ENCODE results near the gene BRINP3.

Gene BRINP3

DNA sequence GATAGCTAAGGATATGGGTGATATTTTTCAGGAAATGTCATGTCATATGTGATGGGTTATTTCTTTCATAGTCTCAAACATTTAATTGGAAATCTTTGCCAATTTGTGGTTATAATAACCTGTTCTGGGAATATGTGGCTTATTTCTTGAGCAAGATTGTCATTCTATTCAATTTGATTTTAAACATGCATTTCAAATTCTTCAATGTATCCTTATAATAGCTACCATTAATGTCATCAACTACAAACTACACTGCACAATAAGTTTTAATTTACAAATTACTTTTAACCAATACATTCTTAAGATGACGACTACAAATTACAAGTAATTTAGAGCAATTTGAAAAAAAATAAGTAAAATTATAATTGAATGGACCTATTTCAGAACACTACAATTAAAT, 164.9 kb downstream of the BRINP3 start:
- no peak for DNase-seq

DNA sequence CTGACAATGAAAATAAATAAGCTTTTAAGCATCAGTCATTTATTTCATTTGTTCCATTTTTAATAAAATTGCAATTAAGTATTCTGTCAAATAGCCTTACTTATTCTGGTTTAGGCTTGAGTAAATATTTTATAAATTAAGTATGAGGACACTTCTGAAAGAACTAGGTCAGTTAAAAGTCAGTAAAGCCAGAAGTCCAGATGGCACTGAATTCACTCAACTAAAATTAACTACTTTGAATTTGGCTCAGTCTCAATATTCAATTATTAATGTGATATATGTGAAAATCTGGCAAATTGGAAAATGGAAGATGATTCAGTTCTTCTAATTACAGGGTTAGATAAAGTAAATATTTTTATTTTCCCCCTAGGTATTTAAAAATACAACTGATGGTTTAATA, 174.2 kb downstream of the BRINP3 start:
- no peak for DNase-seq

DNA sequence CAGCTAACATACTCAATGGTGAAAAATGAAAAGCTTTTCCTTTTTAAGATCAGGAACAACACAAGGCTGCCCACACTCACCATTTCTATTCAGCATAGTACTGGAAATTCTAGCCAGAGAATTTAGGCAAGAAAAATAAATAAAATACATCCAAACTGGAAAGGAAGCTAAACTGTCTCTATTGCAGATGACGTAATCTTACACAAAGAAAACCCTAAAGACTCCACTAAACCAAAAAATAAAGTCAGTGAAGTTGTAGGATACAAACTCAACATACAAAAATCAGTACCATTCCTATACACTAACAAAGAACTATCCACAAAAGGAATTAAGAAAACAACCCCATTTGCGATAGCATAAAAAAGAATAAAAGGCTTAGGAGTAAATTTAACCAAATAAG, 181.2 kb downstream of the BRINP3 start:
- DNase-seq: no peak

DNA sequence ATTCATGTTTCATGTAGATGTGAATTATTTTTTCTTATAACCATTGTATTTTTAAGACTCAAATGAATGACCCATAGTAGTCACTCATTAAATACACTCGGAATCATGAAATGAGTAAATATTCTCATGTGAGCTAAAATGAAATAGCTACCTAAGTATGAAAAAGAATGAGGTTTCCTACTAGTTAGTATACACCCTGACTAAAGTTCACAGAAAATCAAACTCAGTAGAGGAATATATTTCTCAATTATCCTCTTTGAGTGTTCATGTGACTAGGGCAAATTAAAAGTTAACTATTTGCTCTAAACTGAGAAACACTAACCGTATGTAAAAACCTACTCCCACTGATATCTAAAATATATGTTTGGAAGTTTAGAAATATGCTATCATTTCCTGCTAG, 187.8 kb downstream of the BRINP3 start:
- no peak for DNase-seq

DNA sequence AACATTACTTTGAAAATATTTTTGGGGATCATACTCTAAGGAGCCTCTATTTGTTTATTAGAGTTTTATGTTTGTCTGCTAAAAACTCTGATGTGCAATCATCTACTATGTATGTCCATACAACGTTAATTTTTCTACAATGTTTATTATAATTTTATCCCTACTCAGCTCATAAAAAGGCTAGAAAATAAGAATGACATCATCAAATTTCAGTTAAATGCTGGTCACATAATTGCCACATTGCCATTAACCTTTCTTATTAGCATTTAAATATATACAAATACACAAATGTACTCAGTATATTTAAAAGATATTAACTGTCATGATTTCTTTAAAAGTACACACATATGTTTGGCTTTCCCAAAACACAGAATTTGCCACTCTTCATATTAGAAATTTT, 191.6 kb downstream of the BRINP3 start:
- no peak for DNase-seq

DNA sequence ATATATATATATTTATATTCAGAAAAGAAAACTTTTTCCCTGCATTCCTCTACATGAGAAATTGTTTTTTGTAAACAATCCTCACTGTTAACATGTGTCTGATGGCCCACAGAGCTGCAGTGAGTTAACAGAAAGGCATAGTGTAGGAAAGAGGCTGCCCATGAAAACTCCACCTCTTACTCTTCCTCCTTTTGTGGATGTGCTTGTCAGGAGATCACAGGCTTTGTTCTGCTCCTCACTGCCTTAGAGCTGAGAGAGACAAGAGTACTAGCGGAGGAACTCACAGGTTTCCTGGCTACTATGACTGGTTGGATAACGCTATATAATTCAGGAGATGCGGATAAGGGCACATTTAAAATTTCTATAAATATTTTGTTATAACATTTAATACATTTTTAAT, 200.6 kb downstream of the BRINP3 start:
- no peak for DNase-seq

DNA sequence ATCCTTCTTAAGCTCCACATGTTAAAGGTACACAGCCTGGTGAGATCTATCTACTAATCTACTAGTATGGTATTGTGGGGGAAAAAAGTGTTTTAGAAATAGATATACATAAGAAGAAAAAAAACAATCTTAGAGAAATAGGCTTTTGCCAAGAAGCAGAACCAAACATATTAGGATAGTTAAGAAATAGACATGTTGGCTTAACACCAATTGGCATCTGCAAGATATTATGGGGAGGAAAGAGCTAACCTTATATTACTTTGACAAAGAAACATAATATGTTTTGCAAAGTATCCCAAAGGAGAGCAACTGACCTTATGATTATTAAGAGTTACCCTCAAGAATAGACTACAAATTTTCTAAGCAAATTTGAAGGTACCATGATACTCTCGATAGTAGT, 202.9 kb downstream of the BRINP3 start:
- DNase-seq: no peak

DNA sequence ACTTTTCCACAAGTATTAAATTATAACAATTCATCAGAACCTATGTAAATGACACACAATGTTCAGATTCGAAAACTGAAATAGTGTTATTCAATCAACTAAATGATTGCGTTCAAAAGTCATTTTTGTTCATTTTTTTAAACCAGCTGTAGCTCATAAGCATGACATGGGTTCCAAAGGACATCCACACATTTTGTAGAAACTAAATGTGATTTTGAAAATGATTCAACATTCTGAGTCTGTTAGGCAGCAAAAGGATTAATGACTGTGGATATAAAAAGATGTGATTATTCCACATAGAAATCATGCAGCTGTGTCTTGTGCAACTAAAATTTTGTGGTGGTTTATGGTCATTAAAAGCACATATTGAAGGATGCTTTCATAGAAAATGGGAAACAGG, 204.5 kb downstream of the BRINP3 start:
- no peak for DNase-seq

DNA sequence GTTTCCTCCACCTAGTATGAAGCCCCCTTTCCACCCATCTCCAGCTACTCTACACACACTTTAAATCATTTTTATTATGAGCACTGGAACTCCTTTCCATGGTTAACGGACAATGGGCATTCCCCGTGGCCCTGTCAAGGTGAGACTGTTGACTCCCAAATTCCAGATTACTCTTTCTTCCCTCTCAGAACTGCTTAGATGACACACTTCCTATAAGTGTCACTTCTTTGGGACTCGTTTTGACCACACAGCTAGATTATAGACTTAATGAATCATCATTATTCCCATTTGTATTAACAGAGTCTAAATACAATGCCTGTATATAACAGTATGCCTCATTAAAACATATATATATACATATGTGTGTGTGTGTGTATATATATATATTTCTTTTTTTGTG, 215.1 kb downstream of the BRINP3 start:
- DNase-seq: no peak

DNA sequence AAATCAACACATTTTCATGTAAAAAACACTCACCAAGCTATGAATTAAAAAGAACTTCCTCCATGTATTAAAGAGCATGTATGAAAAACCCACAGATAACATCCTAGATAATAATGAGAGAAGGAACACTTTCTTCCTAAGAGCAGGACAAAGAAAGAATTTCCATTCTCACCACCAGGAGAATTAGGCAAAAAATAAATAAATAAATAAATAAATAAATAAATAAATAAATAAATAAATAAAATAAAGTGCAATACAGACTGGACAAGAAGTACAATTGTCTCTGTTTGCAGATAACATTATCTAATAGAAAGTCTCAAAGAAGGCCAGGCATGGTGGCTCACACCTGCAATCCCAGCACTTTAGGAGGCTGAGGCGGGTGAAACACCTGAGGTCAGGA, 218.2 kb downstream of the BRINP3 start:
- DNase-seq: no peak

DNA sequence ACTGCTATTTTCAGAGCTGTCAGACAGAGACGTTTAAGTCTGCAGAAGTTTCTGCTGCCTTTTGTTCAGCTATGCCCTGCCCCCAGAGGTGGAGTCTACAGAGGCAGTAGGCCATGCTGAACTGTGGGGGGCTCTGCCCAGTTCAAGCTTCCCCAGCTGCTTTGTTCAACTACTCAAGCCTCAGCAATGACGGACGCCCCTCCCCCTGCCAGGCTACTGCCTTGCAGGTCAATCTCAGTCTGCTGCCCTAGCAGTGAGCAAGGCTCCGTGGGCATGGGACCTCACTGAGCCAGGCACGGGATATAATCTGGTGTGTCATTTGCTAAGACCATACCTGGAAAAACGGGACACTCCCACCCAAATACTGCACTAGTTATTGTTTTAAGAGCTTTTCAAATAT, 219.7 kb downstream of the BRINP3 start:
- DNase-seq: no peak

DNA sequence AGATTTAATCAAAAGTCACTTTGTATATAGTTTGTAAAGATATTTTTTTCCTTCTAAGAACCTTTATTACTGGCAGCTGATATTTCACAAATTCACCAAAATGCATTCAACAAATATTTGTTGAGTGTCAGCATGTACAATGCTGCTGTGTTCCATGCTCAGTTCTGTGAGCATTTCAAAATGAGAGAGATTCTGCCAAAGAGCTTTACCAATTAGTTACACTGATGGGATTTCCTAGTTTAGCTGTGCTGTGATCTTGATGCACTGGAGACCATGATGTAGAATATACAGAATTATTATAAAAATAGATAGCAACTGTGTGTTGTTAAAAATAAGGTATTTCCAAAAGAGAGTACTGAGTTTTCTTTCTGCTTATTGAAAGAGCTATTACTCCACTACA, 225.6 kb downstream of the BRINP3 start:
- DNase-seq: no peak

DNA sequence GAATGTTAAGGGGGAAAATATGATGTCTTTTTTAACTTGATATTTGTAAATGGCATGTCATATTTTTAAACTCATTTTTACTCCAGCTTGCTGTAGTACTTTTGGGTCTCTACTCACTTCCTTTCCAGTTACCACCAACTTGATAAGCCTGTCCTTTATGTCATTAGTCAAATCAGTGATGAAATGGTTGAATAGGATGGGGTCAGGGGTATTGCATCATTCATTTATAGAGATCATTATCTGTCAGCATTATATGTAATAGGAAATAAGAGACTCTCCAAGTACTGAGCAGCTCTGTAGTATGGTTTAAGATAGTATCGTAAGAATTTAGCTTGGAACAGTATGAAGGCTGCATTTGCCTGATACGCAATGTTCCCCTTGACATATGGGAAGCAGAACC, 227.3 kb downstream of the BRINP3 start:
- DNase-seq: no peak

DNA sequence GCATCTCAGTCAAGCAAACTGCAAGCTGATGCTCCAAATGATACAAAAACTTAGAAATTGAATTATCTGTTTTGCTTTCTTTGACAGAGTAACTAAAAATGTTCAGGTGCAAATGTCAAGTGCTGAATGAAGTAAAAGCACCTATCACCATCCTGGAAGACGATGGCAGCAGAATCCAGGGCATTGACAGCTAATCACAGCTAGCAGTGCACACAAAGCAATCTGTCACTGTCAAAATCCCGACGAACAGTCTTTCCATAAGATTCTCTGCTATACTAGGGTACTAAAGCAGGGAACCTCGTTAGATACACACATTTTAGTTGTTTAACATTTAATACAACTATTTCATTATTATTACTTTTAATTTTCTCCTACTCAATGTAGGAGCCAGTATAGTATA, 233.3 kb downstream of the BRINP3 start:
- no peak for DNase-seq

DNA sequence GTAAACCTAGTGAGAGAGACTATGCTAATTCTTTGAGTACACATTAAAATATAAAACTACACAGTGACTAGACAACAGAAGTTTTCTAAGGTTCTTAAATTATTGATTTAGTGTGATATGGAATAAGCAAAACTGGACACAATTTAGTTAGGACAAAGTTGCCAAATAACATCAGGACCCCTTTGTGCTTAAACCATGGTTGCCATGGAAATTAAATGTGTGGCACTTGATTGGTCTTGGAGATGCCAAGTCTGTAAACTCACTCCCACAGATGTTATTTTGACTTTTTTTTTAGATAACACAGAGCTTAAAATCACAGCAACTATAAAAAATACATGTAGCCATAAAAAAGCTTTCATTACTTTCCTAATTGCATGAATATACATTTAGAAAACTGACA, 234.6 kb downstream of the BRINP3 start:
- DNase-seq: no peak

DNA sequence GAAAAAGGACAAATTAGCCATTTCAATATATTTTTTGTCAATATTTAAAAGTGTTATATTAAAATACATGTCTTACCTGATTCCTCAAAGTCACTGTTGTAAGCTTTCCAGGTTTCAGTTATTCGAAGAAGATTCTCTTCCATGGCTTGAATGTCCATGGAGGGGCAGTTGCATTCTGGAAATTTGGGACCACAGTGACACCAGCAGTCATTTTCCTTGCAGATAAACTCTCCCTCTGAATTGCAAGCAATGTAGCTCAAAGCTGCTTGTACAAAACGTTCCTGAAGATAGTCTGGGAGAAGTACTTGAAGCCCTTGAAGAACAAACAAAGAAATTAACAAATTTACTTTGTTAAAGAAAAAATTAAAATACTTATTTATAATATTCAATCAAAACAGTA, 251.7 kb downstream of the BRINP3 start:
- no peak for DNase-seq

DNA sequence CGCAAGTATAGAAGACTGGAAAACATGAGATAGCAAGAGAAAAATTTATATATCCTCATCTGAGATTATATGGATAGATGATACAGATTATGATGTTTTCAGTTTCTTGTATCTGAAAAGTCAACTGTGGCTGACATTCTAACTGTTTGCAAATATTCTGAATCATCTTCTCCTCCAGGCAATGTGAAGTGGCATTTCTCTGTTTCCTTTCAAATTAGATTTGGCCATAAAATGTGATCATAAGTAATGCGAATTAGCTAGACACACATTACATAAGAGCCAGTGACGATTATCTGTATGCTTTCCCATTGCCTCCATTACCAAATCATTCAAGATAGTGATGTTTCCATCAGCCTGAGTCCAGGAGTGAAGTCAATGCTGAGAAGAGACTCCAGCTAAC, 265.2 kb downstream of the BRINP3 start:
- no peak for DNase-seq

DNA sequence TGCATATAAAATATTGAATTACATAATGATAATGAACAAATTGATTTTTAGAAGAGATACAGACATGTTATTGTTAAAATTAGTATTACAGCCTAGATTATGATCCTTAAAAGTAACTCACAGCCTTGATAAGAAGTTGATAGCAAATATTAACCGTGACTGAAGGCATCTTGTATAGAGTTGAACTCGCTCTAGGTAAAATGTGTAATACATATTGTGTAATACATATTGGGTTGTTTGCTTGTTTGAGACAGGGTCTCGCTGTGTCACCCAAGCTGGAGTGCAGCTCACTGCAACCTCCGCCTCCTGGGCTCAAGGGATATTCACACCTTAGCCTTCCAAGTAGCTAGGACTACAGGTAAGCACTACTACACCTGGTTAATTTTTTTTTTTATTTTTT, 269.9 kb downstream of the BRINP3 start:
- DNase-seq: no peak

DNA sequence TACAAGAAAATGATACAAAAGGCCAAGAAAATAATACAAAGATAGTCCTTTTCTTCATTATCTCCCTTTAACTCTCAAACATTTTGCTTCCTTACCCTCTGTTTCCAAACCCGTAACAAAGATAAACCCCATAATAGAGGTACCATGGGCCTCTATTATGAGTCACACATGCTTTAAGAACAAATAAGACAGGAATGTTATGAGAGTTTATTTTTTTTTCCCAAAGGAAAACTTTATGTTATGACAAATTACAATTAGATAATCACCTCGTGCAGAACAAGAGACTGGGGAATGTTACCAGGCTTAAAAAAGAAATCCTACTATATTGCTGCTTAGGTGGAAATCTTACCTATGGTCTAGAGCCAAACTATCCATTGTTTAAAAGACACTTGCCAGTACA, 272.0 kb downstream of the BRINP3 start:
- DNase-seq: no peak

DNA sequence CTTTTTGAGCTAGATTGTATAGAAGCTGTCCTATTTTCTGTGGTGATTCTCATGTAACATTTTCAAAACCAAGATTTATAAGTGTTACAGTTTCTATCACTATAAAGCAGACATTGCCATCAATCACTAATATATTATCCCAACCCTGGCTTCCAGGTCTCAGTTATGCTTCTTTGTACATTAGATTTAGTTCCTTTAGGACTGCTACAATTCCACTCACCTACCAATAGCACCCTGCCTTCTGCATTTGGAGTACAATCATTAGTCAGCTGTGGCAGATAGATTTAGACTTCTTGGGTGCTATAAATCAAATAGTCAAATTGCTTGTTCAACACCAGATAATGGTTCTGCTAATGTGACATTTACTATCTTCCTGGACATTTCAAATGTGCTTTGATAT, 281.6 kb downstream of the BRINP3 start:
- no peak for DNase-seq

DNA sequence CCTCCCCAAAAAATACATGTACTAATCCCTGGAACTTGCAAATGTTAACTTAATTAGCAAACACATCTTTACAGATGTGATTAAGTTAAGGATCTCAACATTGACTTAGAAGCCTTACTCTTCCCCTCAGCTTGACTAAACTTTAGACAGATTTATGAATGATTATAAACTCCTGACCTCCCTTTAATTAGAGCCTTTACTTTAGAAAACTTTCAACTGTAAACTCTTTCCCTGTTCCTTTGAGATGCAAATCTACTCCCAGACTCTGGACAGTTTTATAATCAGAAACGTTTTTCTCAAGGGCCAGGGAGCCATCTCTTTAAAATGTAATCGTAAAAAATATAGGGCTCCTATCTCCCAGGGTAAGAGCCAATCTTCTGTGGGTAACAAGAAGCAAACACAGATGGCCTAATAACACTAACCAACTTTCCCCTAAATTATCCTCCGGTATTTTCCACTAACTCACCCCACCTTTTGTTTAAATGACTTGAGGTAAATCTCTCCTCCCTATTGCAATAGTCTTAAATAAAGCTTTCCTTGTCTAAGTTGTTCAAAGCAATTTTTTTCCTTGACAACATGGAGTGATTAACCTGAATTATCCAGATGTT, 284.1 kb downstream of the BRINP3 start:
- DNase-seq: no peak

DNA sequence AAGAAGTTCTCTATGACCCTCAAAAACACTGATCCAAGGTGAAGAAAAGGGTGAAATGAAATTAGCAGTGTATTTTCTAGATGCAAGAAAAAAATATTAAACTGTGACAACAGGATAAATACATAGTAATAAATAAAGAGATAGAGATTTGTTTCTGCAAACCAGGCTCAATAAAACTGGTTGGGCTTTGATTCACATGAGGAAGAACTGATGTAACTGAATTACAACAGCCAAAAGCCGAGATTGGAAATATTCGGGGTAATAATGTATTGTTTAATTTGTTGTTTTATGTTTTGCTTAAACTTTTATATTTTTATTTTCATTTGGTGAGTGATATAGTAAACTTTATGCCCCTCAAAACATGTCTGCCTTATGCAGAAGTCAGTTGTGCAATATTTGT, 285.0 kb downstream of the BRINP3 start:
- no peak for DNase-seq

DNA sequence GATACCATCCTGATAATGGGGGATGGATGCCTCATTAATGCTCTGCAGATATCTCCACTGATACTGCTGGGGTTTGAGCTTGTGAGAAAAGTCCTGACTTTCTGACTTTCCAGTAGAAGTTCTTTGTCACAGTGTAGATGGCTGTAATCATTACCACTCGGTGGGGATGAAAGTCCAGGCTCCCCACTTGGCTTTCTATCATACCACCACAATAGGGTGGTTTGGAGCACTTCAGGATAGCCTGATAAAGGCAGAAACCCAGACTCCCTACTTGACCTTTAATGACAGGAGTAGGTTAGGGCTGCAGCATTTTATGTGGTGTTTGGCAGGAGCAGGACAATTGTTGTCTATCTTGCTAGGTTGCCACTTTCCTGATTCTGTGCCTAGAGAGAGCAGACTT, 294.1 kb downstream of the BRINP3 start:
- DNase-seq: no peak

DNA sequence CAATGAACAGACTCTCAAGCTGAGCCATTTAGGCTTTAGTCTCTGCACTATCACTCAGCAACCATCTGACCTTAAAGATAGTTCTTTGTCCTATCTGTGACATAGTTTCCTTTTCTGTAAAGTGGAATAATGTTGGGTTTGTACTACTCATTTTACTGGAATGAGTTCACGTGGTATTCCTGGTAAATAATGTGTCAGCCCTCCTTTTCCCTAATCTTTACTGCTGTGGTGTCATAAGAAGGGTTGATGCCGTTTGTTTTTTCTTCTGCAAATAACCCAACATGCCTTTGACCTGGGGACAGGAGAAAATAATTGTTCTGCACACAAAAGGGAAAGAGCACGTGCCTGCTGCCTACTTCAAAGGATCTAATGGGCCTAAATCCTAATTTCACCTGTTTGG, 297.8 kb downstream of the BRINP3 start:
- no peak for DNase-seq

DNA sequence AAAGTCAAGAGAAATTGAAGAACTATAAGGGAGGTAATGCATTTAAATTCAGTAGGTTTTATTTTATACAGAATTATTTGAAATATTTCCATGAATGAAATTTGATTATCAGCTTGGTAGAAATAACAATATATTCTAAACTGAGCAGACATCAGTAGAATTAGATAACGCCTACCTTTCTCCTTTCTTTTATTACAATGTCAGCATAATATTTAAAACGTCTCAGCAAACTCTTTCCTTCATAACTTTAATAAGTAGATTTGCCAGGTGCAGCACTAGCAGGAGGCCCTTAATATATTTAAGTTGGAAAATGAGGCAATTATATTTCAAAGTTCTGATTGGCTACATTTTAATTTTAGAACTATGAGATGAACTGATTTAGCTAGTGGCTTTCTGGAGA, 298.8 kb downstream of the BRINP3 start:
- no peak for DNase-seq

DNA sequence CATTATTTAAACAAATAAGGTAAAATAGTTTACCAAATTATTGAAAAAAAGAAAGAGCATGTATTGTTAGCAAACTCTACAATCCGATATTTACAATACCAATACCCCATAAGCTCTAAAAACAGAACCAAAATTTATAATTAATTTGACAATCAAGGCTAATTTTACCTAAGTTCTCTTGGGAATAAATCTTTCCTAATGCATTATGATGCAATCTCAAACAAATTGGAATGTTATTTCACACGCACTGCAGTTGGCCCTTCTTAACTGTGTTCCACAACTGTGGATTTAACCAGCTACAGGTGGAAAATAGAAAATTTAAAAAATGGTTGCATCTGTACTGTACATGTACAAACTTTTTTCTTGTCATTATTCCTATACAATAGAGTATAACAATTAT, 300.1 kb downstream of the BRINP3 start:
- DNase-seq: no peak
